Measurements from ENCODE around the gene OSBPL6.

The OSBPL6 gene

DNA sequence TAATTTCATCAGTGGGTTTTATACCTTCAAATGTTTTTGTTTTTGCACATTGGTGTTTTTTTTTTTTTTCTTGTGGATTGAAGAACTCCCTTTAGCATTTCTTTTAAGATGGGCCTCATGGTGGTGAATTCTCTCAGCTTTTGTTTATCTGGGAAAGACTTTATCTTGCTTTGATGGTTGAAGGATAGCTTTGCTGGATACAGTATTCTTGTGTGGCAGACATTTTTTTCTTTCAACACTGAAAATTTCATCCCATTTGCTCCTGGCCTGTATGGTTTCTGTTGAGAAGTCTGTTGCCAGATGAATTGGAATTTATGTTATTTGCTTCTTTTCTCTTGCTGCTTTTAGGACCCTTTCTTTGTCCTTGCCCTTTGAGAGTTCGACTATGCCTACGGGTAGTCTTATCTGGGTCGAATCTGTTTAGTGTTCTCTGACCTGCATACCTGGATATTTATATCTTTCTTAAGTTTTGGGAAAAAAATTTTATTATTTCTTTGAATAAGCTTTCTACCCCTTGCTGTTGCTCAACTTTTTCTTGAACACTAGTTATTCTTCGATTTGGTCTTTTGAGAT, 231.0 kb downstream of the OSBPL6 start:
- Histone ChIP-seq H3K23ac (ENCODE audit: low read length in 2 of 2) (no peak overlapping the region), H2BK120ac (ENCODE audit: low read depth, low read length) (no peak overlapping the region), H4K91ac (ENCODE audit: low read length) (no peak overlapping the region), H3K4ac (ENCODE audit: low read depth in 1 of 2, low read length in 2 of 2) (no peak overlapping the region), H2AFZ (ENCODE audit: low read depth, low read length) (no peak overlapping the region), H3K9ac (ENCODE audit: low read length) (no peak overlapping the region), H2BK12ac (ENCODE audit: low read length in 2 of 2) (no peak overlapping the region), H3K4me3 (ENCODE audit: insufficient read depth in 1 of 2, low read depth in 1 of 2, low read length in 2 of 2) (no peak overlapping the region), H2BK5ac (ENCODE audit: low read depth, low read length, poor library complexity, severe bottlenecking) (no peak overlapping the region), H3K79me1 (replicated peaks; ENCODE audit: low read length, poor library complexity, severe bottlenecking) (peaks cover 42% of the 10 kb centered on the region), H3K14ac (ENCODE audit: low read length in 2 of 2) (no peak overlapping the region), H2AK5ac (ENCODE audit: low read length, severe bottlenecking) (no peak overlapping the region), H3K4me2 (ENCODE audit: low read length, poor library complexity, severe bottlenecking) (no peak overlapping the region), H2BK15ac (ENCODE audit: low read depth, poor library complexity, severe bottlenecking) (no peak overlapping the region), H3K9me3 (ENCODE audit: control insufficient read depth, low read length) (no peaks in the 10 kb centered on the region), H3K18ac (ENCODE audit: low read depth in 1 of 2, low read length in 2 of 2) (no peak overlapping the region), H3K4me1 (ENCODE audit: control insufficient read depth, insufficient read depth, low read depth, low read length) (no peaks in the 10 kb centered on the region), H3K27ac (ENCODE audit: low read length, poor library complexity, severe bottlenecking) (no peak overlapping the region), H4K8ac (ENCODE audit: low read length) (no peak overlapping the region), H3K36me3 (ENCODE audit: control insufficient read depth in 1 of 2, insufficient read depth in 2 of 2, low read depth in 1 of 2, low read length in 2 of 2) (peaks cover 11 to 31% of the 10 kb centered on the region in 2 experiments), H3K27me3 (ENCODE audit: control insufficient read depth in 1 of 2, insufficient read depth in 1 of 2, low read length in 2 of 2) (no peaks in the 10 kb centered on the region)
- no CpG with 5 or more reads among the region's 4 CpGs for WGBS
- DNase-seq, result no peak

DNA sequence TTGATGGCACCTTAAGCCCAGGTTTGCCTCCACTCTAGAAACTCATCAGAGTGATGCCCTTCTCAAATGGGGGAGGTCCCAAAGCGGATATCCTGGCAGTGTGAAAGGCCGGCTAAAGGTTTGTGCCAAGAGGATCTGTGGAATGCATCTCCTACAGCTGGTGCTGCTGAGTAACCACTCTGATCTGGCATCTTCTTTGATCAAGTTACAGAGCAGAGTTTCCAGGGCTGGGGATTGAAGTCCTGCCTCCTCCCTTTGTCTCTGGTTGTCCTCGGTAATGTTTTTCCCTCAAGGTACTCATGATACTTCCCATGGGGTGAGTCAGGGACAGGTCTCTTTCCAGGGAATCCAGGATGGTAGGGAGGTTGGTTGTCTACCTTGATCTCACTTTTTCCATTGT, 232.1 kb downstream of the OSBPL6 start:
- Histone ChIP-seq H4K91ac (ENCODE audit: low read length) (no peak overlapping the region), H3K4me3 (ENCODE audit: insufficient read depth in 1 of 2, low read depth in 1 of 2, low read length in 2 of 2) (no peak overlapping the region), H3K18ac (ENCODE audit: low read depth in 1 of 2, low read length in 2 of 2) (no peak overlapping the region), H3K14ac (ENCODE audit: low read length in 2 of 2) (no peak overlapping the region), H3K27ac (ENCODE audit: low read length, poor library complexity, severe bottlenecking) (peak overlapping the region; percentile 21), H3K4me2 (ENCODE audit: low read length, poor library complexity, severe bottlenecking) (no peak overlapping the region), H2AFZ (ENCODE audit: low read depth, low read length) (no peak overlapping the region), H4K8ac (ENCODE audit: low read length) (no peak overlapping the region), H3K9ac (ENCODE audit: low read length) (no peak overlapping the region), H2BK120ac (ENCODE audit: low read depth, low read length) (no peak overlapping the region), H2BK5ac (ENCODE audit: low read depth, low read length, poor library complexity, severe bottlenecking) (no peak overlapping the region), H3K4ac (ENCODE audit: low read depth in 1 of 2, low read length in 2 of 2) (no peak overlapping the region), H3K27me3 (ENCODE audit: control insufficient read depth in 1 of 2, insufficient read depth in 1 of 2, low read length in 2 of 2) (no peaks in the 10 kb centered on the region), H3K23ac (ENCODE audit: low read length in 2 of 2) (no peak overlapping the region), H3K9me3 (ENCODE audit: control insufficient read depth, low read length) (no peaks in the 10 kb centered on the region), H3K4me1 (ENCODE audit: control insufficient read depth, insufficient read depth, low read depth, low read length) (no peaks in the 10 kb centered on the region), H2AK5ac (ENCODE audit: low read length, severe bottlenecking) (no peak overlapping the region), H2BK15ac (ENCODE audit: low read depth, poor library complexity, severe bottlenecking) (no peak overlapping the region), H3K36me3 (ENCODE audit: control insufficient read depth in 1 of 2, insufficient read depth in 2 of 2, low read depth in 1 of 2, low read length in 2 of 2) (peaks cover 14 to 41% of the 10 kb centered on the region in 2 experiments), H2BK12ac (ENCODE audit: low read length in 2 of 2) (no peak overlapping the region), H3K79me1 (replicated peaks; ENCODE audit: low read length, poor library complexity, severe bottlenecking) (peaks cover 34% of the 10 kb centered on the region)
- DNase-seq, result no peak
- WGBS, result 92% methylated on average over 2 of the region's 3 CpGs

DNA sequence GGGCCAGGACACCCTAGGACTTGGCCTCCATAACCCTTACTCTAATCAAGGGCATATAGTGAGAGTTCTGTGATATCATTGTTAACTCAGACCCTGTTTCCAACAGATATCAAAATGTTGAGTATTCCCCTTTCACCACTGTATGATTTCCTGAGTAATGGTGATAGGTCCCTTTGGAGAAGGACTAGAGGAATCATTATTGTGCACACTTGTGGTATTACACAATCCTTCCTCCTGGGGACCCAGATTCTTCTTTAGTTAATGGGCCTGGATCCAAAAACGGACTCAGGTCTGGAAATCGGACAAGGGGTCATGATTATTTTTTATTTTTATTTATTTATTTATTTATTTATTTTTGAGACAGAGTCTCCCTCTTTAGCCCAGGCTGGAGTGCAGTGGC, 233.1 kb downstream of the OSBPL6 start:
- H3K27ac ChIP-seq (ENCODE audit: low read length, poor library complexity, severe bottlenecking), result no peak overlapping the region
- no peak overlapping the region for H2BK120ac ChIP-seq (ENCODE audit: low read depth, low read length)
- H3K18ac ChIP-seq (ENCODE audit: low read depth in 1 of 2, low read length in 2 of 2), result no peak overlapping the region
- no peak overlapping the region for H3K9ac ChIP-seq (ENCODE audit: low read length)
- no peak overlapping the region for H3K4ac ChIP-seq (ENCODE audit: low read depth in 1 of 2, low read length in 2 of 2)
- H3K4me3 ChIP-seq (ENCODE audit: insufficient read depth in 1 of 2, low read depth in 1 of 2, low read length in 2 of 2), result no peak overlapping the region
- H2BK5ac ChIP-seq (ENCODE audit: low read depth, low read length, poor library complexity, severe bottlenecking), result no peak overlapping the region
- H3K4me1 ChIP-seq (ENCODE audit: control insufficient read depth, insufficient read depth, low read depth, low read length), result no peaks in the 10 kb centered on the region
- H2AFZ ChIP-seq (ENCODE audit: low read depth, low read length), result no peak overlapping the region
- WGBS, result no CpG with 5 or more reads among the region's 2 CpGs
- H3K36me3 ChIP-seq (ENCODE audit: control insufficient read depth in 1 of 2, insufficient read depth in 2 of 2, low read depth in 1 of 2, low read length in 2 of 2), result peaks cover 14 to 52% of the 10 kb centered on the region in 2 experiments
- no peak overlapping the region for H2BK12ac ChIP-seq (ENCODE audit: low read length in 2 of 2)
- H4K91ac ChIP-seq (ENCODE audit: low read length), result no peak overlapping the region
- DNase-seq, result no peak
- no peak overlapping the region for H3K14ac ChIP-seq (ENCODE audit: low read length in 2 of 2)
- H3K4me2 ChIP-seq (ENCODE audit: low read length, poor library complexity, severe bottlenecking), result no peak overlapping the region
- no peak overlapping the region for H4K8ac ChIP-seq (ENCODE audit: low read length)
- H3K27me3 ChIP-seq (ENCODE audit: control insufficient read depth in 1 of 2, insufficient read depth in 1 of 2, low read length in 2 of 2), result no peaks in the 10 kb centered on the region
- H2BK15ac ChIP-seq (ENCODE audit: low read depth, poor library complexity, severe bottlenecking), result no peak overlapping the region
- H3K79me1 ChIP-seq (replicated peaks; ENCODE audit: low read length, poor library complexity, severe bottlenecking), result peaks cover 25% of the 10 kb centered on the region
- no peak overlapping the region for H3K23ac ChIP-seq (ENCODE audit: low read length in 2 of 2)
- H3K9me3 ChIP-seq (ENCODE audit: control insufficient read depth, low read length), result no peaks in the 10 kb centered on the region
- no peak overlapping the region for H2AK5ac ChIP-seq (ENCODE audit: low read length, severe bottlenecking)

DNA sequence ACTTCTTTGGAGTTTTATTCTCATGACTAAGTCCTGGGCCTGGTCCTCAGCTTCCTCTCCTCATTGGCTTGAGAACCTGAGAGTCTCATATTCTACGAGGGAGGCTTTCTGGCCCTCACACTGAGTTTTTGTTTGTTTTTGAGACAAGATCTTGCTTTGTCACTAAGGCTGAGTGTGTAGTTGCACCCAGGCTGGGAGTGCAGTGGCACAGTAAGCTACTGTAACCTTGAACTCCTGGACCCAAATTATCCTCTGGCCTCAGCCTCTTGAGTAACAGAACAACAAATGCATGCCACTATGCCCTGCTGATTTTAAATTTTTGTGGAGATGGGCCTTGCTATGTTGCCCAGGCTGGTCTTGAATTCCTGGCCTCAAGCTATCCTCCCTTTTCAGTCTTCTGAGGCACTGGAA, 234.1 kb downstream of the OSBPL6 start:
- H2BK5ac ChIP-seq (ENCODE audit: low read depth, low read length, poor library complexity, severe bottlenecking), result no peak overlapping the region
- H4K8ac ChIP-seq (ENCODE audit: low read length), result no peak overlapping the region
- WGBS, result 63% methylated on average over 1 of the region's 1 CpG

More for the DNA sequence above, 234.1 kb downstream of the OSBPL6 start:
- Histone ChIP-seq H3K14ac (ENCODE audit: low read length in 2 of 2) (no peak overlapping the region), H3K4me3 (ENCODE audit: insufficient read depth in 1 of 2, low read depth in 1 of 2, low read length in 2 of 2) (no peak overlapping the region), H3K18ac (ENCODE audit: low read depth in 1 of 2, low read length in 2 of 2) (no peak overlapping the region), H3K4ac (ENCODE audit: low read depth in 1 of 2, low read length in 2 of 2) (no peak overlapping the region), H2BK120ac (ENCODE audit: low read depth, low read length) (no peak overlapping the region), H3K9me3 (ENCODE audit: control insufficient read depth, low read length) (no peaks in the 10 kb centered on the region), H3K4me2 (ENCODE audit: low read length, poor library complexity, severe bottlenecking) (no peak overlapping the region), H2AK5ac (ENCODE audit: low read length, severe bottlenecking) (no peak overlapping the region), H4K91ac (ENCODE audit: low read length) (no peak overlapping the region), H3K23ac (ENCODE audit: low read length in 2 of 2) (no peak overlapping the region), H3K36me3 (ENCODE audit: control insufficient read depth in 1 of 2, insufficient read depth in 2 of 2, low read depth in 1 of 2, low read length in 2 of 2) (peaks cover 14 to 61% of the 10 kb centered on the region in 2 experiments), H3K9ac (ENCODE audit: low read length) (no peak overlapping the region), H2BK15ac (ENCODE audit: low read depth, poor library complexity, severe bottlenecking) (no peak overlapping the region), H3K27me3 (ENCODE audit: control insufficient read depth in 1 of 2, insufficient read depth in 1 of 2, low read length in 2 of 2) (no peaks in the 10 kb centered on the region), H3K79me1 (replicated peaks; ENCODE audit: low read length, poor library complexity, severe bottlenecking) (peaks cover 19% of the 10 kb centered on the region), H2AFZ (ENCODE audit: low read depth, low read length) (no peak overlapping the region), H3K27ac (ENCODE audit: low read length, poor library complexity, severe bottlenecking) (no peak overlapping the region), H3K4me1 (ENCODE audit: control insufficient read depth, insufficient read depth, low read depth, low read length) (no peaks in the 10 kb centered on the region), H2BK12ac (ENCODE audit: low read length in 2 of 2) (no peak overlapping the region)
- DNase-seq, result no peak

All from mesenchymal stem cell (in vitro differentiated cells and primary cell).